Activated T-helper 1 cell treated with anti-CD3 and anti-CD28 coated beads, Interleukin-12 subunit alpha, Interleukin-12 subunit beta, Interleukin-2, Interleukin-4 antibody, amounts not matched to agents 30 ng/mL and 10 ng/mL and 1 ng/mL, durations not matched to agents 14 hours and 24 hours and 36 hours (primary cell): Measurements from ENCODE around the gene AVEN. TPM values are rescaled to one million over a fixed set of nuclear protein-coding genes. Genes with fewer than 3 reads are reported as not detected.
"Not testable (repeated sequence)": the region's sequence is repeated elsewhere in the genome, so short reads cannot be mapped to it uniquely, and the experiment has no call there.

Experiments
- DNase-seq: peaks from one replicate; pipeline ENCODE4 v3.0.0; 2021; ENCODE audit warnings: low spot score
- H3K27ac Mint-ChIP-seq: one replicate; pipeline ENCODE4 v1.8.0; 2021; ENCODE audit warnings: mild to moderate bottlenecking, mixed read lengths
- H3K27me3 Mint-ChIP-seq: one replicate; pipeline ENCODE4 v1.8.0; 2022; ENCODE audit warnings: mild to moderate bottlenecking, moderate library complexity, mixed read lengths; ENCODE audit not compliant: insufficient read depth
- H3K36me3 Mint-ChIP-seq: one replicate; pipeline ENCODE4 v1.8.0; 2021; ENCODE audit warnings: low read depth, mixed read lengths
- H3K4me1 Mint-ChIP-seq: one replicate; pipeline ENCODE4 v1.8.0; 2021; ENCODE audit warnings: low read depth, mixed read lengths
- H3K4me3 Mint-ChIP-seq: one replicate; pipeline ENCODE4 v1.8.0; 2021; ENCODE audit warnings: mild to moderate bottlenecking, moderate library complexity, mixed read lengths
- H3K9me3 Mint-ChIP-seq: one replicate; pipeline ENCODE4 v1.8.0; 2021; ENCODE audit warnings: mixed read lengths
- intact Hi-C: fragments of 100-400 bp; cut with micrococcal nuclease; formaldehyde crosslinking; loops from one replicate; pipeline ENCODE4 v1.15.1; 2024
- total RNA-seq: library from RNA; stranded (reverse); gene quantifications from 2 replicates; pipeline ENCODE4 v1.2.3, GENCODE V29; 2022

AVEN gene
- total RNA-seq, 1 donor from 2014 or later, result 16.3 TPM

DNA sequence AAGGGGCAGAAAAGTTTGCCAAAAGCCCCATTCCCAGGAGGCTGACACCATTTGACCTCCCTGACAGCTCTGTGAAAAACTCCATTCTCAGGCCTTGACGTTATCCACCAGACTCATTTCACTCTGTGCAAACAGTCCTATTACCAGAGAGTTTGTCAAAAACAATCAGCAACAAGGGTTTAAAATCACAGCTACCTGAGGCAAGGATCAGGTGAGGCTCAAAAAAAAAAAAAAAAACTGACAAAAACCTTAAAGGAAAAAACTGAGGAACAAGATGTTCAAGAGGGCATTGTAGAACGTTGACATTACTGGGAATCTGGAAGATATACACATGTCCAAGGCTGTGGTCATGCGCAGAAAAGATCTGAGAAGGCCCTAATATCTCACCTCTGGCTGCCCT lies 11.4 kb downstream of the AVEN start:
- Mint-ChIP-seq H3K36me3 (peaks cover 2% of the 10 kb centered on the region), H3K9me3 (peaks cover 9% of the 10 kb centered on the region), H3K27ac (no peak overlapping the region), H3K4me3 (no peak overlapping the region), H3K27me3 (no peaks in the 10 kb centered on the region), H3K4me1 (peaks cover 10% of the 10 kb centered on the region)
- no peak for DNase-seq
- intact Hi-C loops, result no loop called here

DNA sequence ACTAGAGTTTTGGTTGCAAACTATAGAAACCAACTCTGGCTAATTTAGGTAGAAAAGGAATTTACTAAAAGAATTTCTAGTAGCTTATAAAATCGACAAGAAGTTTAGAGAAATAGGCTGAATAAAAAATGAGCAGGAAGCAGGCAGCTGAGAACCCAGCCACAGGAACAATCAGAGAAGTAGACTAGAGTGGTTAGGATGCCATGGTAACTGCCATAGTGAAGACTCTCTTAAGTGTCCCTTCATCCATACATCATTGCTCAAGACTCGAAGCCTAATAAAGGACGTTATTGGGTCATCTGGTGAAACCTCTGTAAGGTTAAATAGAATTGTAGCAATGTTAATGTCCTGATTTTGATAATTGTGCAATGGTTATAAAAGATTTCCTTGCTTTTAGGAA lies 13.8 kb downstream of the AVEN start:
- H3K36me3 Mint-ChIP-seq, result peaks cover 4% of the 10 kb centered on the region

DNA sequence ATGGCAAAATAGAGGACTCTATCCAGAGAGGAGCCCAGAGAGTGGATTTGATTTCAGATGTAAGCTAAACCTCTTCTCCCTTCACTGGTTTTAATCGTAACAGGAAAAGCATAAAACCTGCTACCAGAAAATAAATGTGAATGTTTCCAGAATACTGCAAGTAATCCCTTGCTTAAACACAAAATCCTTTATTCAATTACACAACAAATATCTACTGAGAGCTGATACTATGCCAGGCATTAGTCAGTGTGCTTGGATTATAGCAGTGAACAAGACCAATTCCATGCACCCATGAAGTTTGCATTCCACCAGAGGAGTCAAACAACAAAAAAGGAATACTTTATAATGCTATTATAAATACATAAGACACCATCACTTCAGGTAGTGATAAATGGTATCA lies 15.1 kb downstream of the AVEN start:
- peaks cover 14% of the 10 kb centered on the region for H3K9me3 Mint-ChIP-seq
- H3K4me1 Mint-ChIP-seq, result no peaks in the 10 kb centered on the region
- no peaks in the 10 kb centered on the region for H3K27me3 Mint-ChIP-seq
- no peak for DNase-seq
- no peak overlapping the region for H3K4me3 Mint-ChIP-seq
- H3K36me3 Mint-ChIP-seq, result peaks cover 4% of the 10 kb centered on the region
- H3K27ac Mint-ChIP-seq, result no peak overlapping the region
- intact Hi-C loops, result no loop called here

More for the DNA sequence above, 13.8 kb downstream of the AVEN start:
- Mint-ChIP-seq H3K4me3 (no peak overlapping the region), H3K27me3 (no peaks in the 10 kb centered on the region), H3K27ac (no peak overlapping the region), H3K4me1 (no peaks in the 10 kb centered on the region), H3K9me3 (peaks cover 14% of the 10 kb centered on the region)
- intact Hi-C loops, result no loop called here
- DNase-seq, result no peak

DNA sequence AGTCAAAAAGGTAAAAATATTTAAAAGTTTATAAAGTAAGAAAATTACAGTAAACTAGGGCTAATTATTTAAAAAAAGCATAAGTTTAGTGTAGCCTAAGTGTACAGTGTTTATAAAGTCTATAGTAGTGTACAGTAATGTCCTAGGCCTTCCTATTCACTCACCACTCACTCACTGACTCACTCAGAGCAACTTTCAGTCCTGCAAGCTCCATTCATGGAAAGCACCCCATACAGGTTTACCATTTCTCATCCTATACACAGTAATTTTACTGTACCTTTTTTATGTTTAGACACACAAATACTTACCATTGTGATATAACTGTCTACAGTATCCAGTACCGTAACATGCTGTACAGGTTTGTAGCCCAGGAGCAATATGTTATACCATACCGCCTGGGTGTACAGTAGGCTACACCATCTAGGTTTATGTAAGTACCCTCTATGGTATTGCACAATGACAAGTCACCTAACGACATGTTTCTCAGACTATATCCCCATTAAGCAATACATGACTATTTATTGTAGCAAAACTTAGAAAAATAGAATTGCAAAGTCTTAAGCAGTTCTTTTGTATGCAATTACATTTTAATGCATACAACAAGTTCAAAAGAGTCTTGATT lies 19.5 kb downstream of the AVEN start:
- Mint-ChIP-seq H3K9me3 (peaks cover 5% of the 10 kb centered on the region), H3K4me1 (peaks cover 22% of the 10 kb centered on the region), H3K36me3 (peaks cover 8% of the 10 kb centered on the region), H3K27ac (no peak overlapping the region), H3K4me3 (no peak overlapping the region), H3K27me3 (peaks cover 2% of the 10 kb centered on the region)
- no peak for DNase-seq
- intact Hi-C loops, result loop anchor here (2.0 kb wide), 1 partner anchor 19 kb away; the partner anchor contains the start of gene AVEN

DNA sequence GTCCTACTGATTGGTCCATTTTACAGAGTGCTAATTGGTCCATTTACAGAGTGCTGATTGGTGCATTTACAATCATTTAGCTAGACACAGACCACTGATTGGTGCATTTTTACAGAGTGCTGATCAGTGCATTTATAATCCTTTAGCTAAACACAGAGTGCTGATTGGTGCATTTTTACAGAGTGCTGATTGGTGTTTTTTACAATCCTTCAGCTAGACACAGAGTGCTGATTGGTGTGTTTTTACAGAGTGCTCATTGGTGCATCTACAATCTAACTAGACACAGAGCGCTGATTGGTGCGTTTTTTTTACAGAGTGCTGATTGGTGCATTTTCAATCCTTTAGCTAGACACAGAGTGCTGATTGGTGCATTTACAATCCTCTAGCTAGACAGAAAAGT lies 20.3 kb downstream of the AVEN start:
- intact Hi-C loops, result loop anchor here (2.0 kb wide), 1 partner anchor 20 kb away; the partner anchor contains the start of gene AVEN
- H3K36me3 Mint-ChIP-seq, H3K9me3 Mint-ChIP-seq, H3K27me3 Mint-ChIP-seq, DNase-seq, H3K27ac Mint-ChIP-seq: not testable (repeated sequence)
- peaks cover 22% of the 10 kb centered on the region for H3K4me1 Mint-ChIP-seq
- H3K4me3 Mint-ChIP-seq, result peak overlapping the region; percentile 44

DNA sequence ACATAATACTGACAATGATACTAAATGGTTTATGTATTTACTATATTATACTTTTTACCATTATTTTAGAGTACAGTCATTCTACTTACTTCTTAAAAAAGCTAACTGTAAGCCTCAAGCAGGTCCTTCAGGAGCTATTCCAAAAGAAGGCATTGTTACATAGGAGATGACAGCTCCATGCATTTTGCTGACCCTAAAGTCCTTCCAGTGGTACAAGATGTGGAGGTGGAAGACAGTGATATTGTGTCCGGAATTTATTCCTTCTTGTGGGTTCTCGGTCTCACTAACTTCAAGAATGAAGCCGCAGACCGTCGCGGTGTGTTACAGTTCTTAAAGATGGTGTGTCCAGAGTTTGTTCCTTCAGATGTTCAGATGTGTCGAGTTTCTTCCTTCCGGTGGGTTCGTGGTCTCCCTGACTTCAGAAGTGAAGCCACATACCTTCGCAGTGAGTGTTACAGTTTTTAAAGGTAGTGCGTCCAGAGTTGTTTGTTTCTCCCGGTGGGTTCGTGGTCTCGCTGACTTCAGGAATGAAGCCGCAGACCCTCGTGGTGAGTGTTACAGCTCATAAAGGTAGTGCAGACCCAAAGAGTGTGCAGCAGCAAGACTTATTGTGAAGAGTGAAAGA lies 20.9 kb downstream of the AVEN start:
- Mint-ChIP-seq H3K27ac (peak overlapping the region; percentile 14), H3K36me3 (peaks cover 6% of the 10 kb centered on the region), H3K4me1 (peaks cover 22% of the 10 kb centered on the region), H3K9me3 (peaks cover 5% of the 10 kb centered on the region), H3K4me3 (peak overlapping the region; percentile 44), H3K27me3 (peaks cover 2% of the 10 kb centered on the region)
- peak; percentile 46 for DNase-seq
- intact Hi-C loops, result loop anchor here (2.0 kb wide), 1 partner anchor 21 kb away; the partner anchor contains the start of gene AVEN

DNA sequence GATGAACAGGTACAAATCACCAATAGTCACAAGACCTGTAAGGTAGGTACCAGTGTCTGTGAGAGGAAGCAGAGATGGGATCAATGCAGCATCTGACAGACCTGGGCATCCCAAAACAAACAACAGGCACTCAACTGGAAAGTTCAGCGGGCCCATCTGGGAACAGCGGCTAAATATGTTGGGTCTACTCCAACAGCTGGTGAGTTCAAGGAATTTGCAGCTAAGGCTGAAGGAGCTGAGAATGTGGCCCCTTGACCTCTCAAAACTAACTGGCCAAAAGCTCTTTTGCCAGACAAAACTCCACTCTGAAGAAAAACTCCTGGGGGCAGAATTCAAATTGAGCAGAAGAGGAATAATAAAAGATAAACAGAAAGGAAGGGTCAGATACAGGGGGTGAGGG lies 24.4 kb downstream of the AVEN start:
- H3K36me3 Mint-ChIP-seq, result peaks cover 4% of the 10 kb centered on the region
- peaks cover 2% of the 10 kb centered on the region for H3K27me3 Mint-ChIP-seq
- intact Hi-C loops, result no loop called here
- H3K4me3 Mint-ChIP-seq, result no peak overlapping the region
- no peaks in the 10 kb centered on the region for H3K9me3 Mint-ChIP-seq
- H3K27ac Mint-ChIP-seq, result no peak overlapping the region
- DNase-seq, result no peak
- H3K4me1 Mint-ChIP-seq, result peaks cover 22% of the 10 kb centered on the region

DNA sequence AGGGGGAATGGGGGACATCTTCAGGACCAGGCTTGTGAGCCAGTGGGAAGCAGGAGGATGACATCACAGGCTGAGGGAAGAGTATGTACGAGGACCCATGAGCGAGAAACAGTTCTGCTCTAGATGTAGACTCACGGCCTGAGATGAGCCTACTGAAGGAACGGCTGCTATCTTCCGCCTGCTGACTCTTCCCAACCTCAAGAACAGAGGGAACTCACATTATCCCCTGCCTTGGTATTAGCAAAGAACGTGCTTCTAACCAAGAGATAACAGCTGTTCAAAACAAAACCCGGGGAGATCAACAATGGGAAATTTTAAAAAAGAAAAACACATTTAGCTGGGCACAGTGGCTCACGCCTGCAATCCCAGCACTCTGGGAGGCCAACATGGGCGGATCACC lies 25.3 kb downstream of the AVEN start:
- H3K4me1 Mint-ChIP-seq, result peaks cover 21% of the 10 kb centered on the region
- intact Hi-C loops, result no loop called here
- H3K27me3 Mint-ChIP-seq, result peaks cover 5% of the 10 kb centered on the region
- no peak overlapping the region for H3K27ac Mint-ChIP-seq
- no peaks in the 10 kb centered on the region for H3K9me3 Mint-ChIP-seq
- no peak for DNase-seq
- H3K36me3 Mint-ChIP-seq, result peaks cover 4% of the 10 kb centered on the region
- no peak overlapping the region for H3K4me3 Mint-ChIP-seq

DNA sequence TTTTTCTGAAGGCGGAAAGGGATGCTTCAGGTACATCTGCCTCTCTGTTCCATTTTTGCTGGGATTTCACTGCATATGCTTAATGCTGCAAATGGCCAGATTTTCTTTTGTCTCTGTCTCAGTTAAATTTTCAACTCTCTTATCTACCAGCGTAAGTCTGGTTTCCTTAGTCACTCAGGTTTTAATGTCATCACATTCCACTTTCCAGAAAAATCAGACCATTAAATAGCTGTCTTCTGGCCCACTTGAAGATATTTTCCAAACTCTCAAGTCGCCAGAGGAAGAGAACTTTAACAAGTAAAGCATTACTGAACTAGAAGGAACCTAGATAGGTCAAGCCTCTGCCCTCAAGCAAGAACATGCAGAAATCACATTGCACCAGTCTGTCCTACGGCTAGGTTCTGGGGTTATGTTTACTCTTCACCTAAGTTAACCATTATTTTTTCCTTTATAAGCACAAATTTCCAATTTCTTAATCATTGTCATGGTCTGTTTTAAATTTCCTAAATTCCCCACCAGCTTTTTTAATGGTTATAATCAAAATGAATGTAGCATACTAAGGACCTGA lies 26.5 kb downstream of the AVEN start:
- Mint-ChIP-seq H3K4me3 (no peak overlapping the region), H3K36me3 (no peaks in the 10 kb centered on the region), H3K9me3 (no peaks in the 10 kb centered on the region), H3K4me1 (peaks cover 10% of the 10 kb centered on the region), H3K27ac (no peak overlapping the region), H3K27me3 (peaks cover 5% of the 10 kb centered on the region)
- intact Hi-C loops, result no loop called here
- DNase-seq, result no peak

DNA sequence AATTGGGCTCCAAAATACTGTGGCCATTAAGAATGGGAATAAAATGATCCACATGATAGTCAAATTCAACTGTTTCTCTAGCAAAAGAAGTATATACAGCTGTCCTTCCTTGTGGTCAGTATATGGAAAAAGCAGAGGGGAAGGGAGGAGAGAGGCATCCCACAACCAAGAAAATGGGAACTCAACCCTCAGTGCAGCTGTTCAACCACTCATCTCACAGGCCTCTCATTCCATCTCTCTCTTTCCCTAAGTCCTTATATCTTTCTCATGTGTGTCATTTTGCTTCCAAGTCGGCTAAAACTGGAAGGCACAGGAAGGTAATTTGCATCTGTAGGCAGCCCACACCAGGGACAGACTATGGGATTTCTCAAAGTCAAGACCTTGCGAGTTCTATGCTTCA lies 27.5 kb downstream of the AVEN start:
- Mint-ChIP-seq H3K4me1 (peaks cover 10% of the 10 kb centered on the region), H3K4me3 (no peak overlapping the region), H3K36me3 (no peaks in the 10 kb centered on the region), H3K9me3 (no peaks in the 10 kb centered on the region), H3K27ac (no peak overlapping the region), H3K27me3 (peaks cover 5% of the 10 kb centered on the region)
- intact Hi-C loops, result no loop called here
- DNase-seq, result no peak

DNA sequence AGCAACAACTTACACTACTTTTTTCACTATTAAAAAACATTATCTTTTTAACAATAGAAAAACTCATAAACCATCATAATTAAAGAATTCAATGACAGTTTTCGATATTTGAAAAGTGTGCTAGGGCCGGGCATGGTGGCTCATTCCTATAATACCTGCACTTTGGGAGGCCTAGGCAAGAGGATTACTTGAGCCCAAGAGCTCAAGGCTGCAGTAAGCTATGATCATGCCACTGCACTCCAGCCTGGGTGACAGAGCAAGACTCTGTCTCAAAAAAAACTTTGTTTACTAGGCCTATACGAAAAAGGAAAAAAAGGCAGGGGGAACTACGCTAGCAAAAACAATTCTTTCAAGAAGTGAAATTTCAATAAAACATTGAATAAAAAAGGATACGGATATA lies 28.1 kb downstream of the AVEN start:
- Mint-ChIP-seq H3K36me3 (no peaks in the 10 kb centered on the region), H3K27me3 (peaks cover 5% of the 10 kb centered on the region), H3K4me1 (peaks cover 5% of the 10 kb centered on the region), H3K27ac (no peak overlapping the region), H3K9me3 (no peaks in the 10 kb centered on the region), H3K4me3 (no peak overlapping the region)
- intact Hi-C loops, result no loop called here
- no peak for DNase-seq

DNA sequence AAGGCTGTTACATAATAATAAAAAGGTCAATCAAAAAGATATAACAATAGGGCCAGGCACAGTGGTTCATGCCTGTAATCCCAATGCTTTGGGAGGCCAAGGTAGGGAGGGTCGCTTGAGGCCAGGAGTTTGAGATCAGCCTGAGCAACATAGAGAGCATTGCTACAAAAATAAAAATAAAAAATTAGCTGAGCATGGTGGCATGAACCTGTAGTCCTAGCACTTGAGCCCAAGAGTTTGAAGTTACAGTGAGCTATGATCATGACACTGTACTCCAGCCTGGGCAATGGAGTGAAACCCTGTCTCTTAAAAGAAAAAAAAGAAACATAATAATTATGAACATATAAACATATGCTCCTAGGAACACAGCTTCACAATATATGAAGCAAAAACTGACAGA lies 29.3 kb downstream of the AVEN start:
- no peak overlapping the region for H3K4me3 Mint-ChIP-seq
- intact Hi-C loops, result no loop called here
- no peak overlapping the region for H3K27ac Mint-ChIP-seq
- no peaks in the 10 kb centered on the region for H3K36me3 Mint-ChIP-seq
- no peaks in the 10 kb centered on the region for H3K9me3 Mint-ChIP-seq
- H3K4me1 Mint-ChIP-seq, result no peaks in the 10 kb centered on the region
- DNase-seq, result no peak
- peaks cover 4% of the 10 kb centered on the region for H3K27me3 Mint-ChIP-seq

DNA sequence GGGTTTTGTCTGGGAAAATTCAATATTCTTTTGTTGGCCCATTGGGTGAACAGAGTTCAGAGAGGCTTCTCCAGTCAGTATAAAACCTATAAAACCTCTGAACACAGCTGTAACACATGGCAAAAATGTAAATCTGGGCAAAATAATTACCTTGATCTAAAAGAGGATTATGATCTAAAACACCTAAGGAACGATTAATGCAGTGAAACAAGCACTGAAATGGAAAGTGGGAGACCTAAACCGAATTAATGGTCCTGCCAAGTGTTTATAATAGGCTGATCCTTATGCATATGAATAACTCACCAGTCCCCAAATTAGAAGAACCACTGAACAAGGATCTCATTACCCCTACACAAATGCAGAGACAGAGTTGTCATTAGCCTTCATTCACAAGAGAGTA lies 32.6 kb downstream of the AVEN start:
- no peak for DNase-seq
- Mint-ChIP-seq H3K4me1 (no peaks in the 10 kb centered on the region), H3K27ac (no peak overlapping the region), H3K4me3 (no peak overlapping the region), H3K27me3 (peaks cover 3% of the 10 kb centered on the region), H3K9me3 (no peaks in the 10 kb centered on the region), H3K36me3 (no peaks in the 10 kb centered on the region)
- intact Hi-C loops, result no loop called here
